Retinal pigment epithelial cell (primary cell): ENCODE results near the gene HDHD3.
"Not testable (repeated sequence)": the region's sequence is repeated elsewhere in the genome, so short reads cannot be mapped to it uniquely, and the experiment has no call there.

ENCODE experiments used
- DNase-seq: peaks from one replicate; pipeline ENCODE4 v3.0.0-alpha.2; 2010; ENCODE audit warnings: low read depth
- H3K4me3 ChIP-seq: 2 replicates; pipeline ENCODE4 v1.5.1; 2011; ENCODE audit warnings: mild to moderate bottlenecking, low read length, control low read depth, moderate library complexity
- CTCF ChIP-seq: conservative IDR thresholded peaks from 2 replicates; pipeline ENCODE4 v1.5.1; 2011; ENCODE audit warnings: low read depth, low read length, control low read depth, inconsistent platforms

HDHD3 gene

GRCh38 chr9:113368982-113369854, 7.6 kb downstream of the HDHD3 start:
- no peak for TF ChIP-seq CTCF
- no peak for DNase-seq

GRCh38 chr9:113368348-113368981, 8.3 kb downstream of the HDHD3 start:
- no peak for DNase-seq
- TF ChIP-seq CTCF, result no peak
- H3K4me3 ChIP-seq, result no peak overlapping the region

More at GRCh38 chr9:113368982-113369854, 7.6 kb downstream of the HDHD3 start:
- H3K4me3 ChIP-seq, result no peak overlapping the region

- H3K4me3 ChIP-seq, DNase-seq: not testable (repeated sequence)
Measured at GRCh38 chr9:113365652-113366051, 11.1 kb downstream of the HDHD3 start.

GRCh38 chr9:113364951-113365350, 11.8 kb downstream of the HDHD3 start:
- no peak for DNase-seq
- H3K4me3 ChIP-seq, result no peak overlapping the region
- no peak for TF ChIP-seq CTCF

- H3K4me3 ChIP-seq, result no peak overlapping the region
- TF ChIP-seq CTCF, result no peak
Measured at GRCh38 chr9:113363336-113363735, 13.4 kb downstream of the HDHD3 start.

GRCh38 chr9:113361304-113362018, 15.3 kb downstream of the HDHD3 start:
- TF ChIP-seq CTCF, result no peak
- no peak for DNase-seq
- H3K4me3 ChIP-seq, result no peak overlapping the region

More at GRCh38 chr9:113363336-113363735, 13.4 kb downstream of the HDHD3 start:
- DNase-seq, result no peak

GRCh38 chr9:113360242-113360842, 16.4 kb downstream of the HDHD3 start:
- no peak overlapping the region for H3K4me3 ChIP-seq
- DNase-seq, result no peak
- no peak for TF ChIP-seq CTCF
